Rectal smooth muscle tissue (tissue), 1 donor: ENCODE measurements around the gene VTI1A.
"Not testable (repeated sequence)": the region's sequence is repeated elsewhere in the genome, so short reads cannot be mapped to it uniquely, and the experiment has no call there.

Source experiments
- H3K27ac ChIP-seq: one replicate; pipeline ENCODE4 v1.7.0; 2013; ENCODE audit warnings: low read depth, low read length, inconsistent platforms
- H3K27me3 ChIP-seq: one replicate; pipeline ENCODE4 v1.7.0; 2013; ENCODE audit warnings: low read length; ENCODE audit not compliant: control insufficient read depth, insufficient read depth
- H3K36me3 ChIP-seq: one replicate; pipeline ENCODE4 v1.7.0; 2013; ENCODE audit warnings: low read length; ENCODE audit not compliant: control insufficient read depth, insufficient read depth
- H3K4me1 ChIP-seq: one replicate; pipeline ENCODE4 v1.7.0; 2013; ENCODE audit warnings: low read length; ENCODE audit not compliant: control insufficient read depth, insufficient read depth
- H3K4me3 ChIP-seq: one replicate; pipeline ENCODE4 v1.7.0; 2013; ENCODE audit warnings: low read length
- H3K9ac ChIP-seq: one replicate; pipeline ENCODE4 v1.7.0; 2013; ENCODE audit warnings: low read length

Gene VTI1A

DNA sequence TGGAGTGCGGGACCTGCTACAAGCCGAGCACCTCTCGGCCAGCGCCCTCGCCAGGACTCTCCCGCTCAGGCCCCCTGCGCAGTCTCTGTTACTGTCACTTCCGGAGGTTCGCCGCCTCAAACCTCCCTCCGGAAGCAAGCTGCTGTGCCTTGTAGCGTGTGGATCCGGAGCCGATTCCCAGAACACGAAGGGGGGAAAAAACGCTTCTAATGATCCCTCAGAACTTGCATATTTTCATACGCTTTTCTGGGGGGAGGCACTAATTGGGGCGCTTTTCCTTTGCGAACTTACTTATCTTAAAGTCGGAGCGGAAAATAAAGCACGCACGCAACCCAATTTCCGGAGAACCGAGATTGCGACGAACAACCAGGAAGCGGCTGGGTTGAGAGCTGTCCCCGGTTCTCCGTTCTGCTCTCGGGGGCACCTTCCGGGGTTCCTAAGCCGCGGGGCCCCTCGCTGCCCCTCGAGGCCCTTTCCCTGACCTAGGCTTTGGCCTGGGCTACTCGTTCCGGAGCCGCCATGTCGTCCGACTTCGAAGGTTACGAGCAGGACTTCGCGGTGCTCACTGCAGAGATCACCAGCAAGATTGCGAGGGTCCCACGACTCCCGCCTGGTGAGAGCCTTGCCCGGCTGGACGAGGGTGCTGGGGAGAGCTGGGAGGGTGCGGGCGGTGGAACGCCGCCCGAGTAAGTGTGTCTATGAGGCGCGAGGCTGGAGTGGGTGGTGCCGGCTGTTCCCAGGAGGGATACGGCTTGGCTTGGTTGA lies at the start of gene VTI1A, which contains the start of gene ZDHHC6:
Gene VTI1A (plus strand): TSS at position 361 of the 765 bp plus-strand sequence. CDS start 159 bp downstream, at position 520.
Gene ZDHHC6 (minus strand): TSS at position 60 of the 765 bp plus-strand sequence. CDS start 1,478 bp downstream, outside the sequence.
- H3K4me1 ChIP-seq, result peaks cover 11% of the 10 kb centered on the region
- no peaks in the 10 kb centered on the region for H3K27me3 ChIP-seq
- H3K9ac ChIP-seq, result peak within 1 kb of the TSS; percentile 95
- H3K27ac ChIP-seq, result peak within 1 kb of the TSS; percentile 89
- H3K36me3 ChIP-seq, result no peaks in the 10 kb centered on the region
- H3K4me3 ChIP-seq, result peak within 1 kb of the TSS; percentile 99

DNA sequence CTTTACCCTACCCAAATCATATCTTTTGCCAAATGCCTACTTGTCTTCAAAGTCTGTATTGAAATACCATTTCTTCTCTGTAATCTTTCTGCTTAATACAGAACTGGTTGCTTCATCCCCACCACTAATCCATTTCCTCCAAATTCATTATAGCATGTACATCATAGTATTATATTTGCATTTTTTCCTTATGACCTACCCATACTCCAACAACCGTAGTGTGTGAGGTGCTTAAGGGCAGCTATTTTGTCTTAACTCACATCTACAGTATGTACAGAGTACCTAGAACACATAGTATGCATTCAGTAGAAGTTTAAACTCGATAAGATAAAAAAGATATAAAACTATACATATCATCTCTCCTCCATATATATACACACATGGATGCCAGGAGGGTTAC lies 49.4 kb upstream of the VTI1A start:
- Histone ChIP-seq H3K36me3 (peaks cover 5% of the 10 kb centered on the region), H3K27ac (no peak overlapping the region), H3K4me3 (no peak overlapping the region), H3K27me3 (no peaks in the 10 kb centered on the region), H3K9ac (no peak overlapping the region), H3K4me1 (no peaks in the 10 kb centered on the region)

DNA sequence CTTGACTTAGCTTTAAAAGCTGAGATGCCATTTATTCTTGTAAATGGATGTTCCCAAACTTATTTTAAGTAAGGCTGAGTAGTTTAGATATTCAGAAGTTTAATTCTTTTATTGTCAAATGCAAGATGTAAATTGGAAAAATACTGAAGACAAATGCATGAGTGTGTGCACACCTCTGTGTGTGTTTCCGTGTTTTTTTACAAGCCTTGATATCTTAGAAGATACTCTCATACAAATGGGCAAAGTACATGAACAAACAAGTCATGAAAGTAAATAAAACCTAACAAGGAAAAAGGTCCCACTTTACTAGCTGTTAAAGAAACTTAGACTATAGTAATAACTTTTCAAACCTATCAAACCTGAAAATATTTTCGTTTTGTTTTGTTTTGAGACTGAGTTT lies 44.1 kb upstream of the VTI1A start:
- Histone ChIP-seq H3K27me3 (no peaks in the 10 kb centered on the region), H3K4me3 (no peak overlapping the region), H3K27ac (no peak overlapping the region), H3K36me3 (peaks cover 2% of the 10 kb centered on the region), H3K4me1 (no peaks in the 10 kb centered on the region), H3K9ac (no peak overlapping the region)

DNA sequence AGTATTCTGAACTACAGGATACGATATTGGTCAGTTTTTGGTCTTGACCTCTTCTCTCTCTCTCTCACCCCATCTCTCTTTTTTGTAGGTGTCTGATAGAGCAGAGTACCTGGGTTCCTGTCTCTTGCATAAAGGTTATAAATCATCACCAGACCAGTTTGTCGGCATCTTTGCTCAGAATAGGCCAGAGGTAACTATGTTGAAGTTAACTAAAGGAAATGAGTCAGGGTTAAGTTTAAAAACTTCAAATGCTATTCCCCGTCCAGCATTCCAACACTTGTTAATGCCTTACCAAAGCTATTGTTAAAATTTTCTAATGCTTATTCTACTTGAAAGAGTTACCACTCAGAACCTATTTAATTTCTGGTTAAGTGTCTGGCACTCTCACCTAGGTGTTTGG lies 42.4 kb upstream of the VTI1A start:
- no peak overlapping the region for H3K9ac ChIP-seq
- H3K36me3 ChIP-seq, result peaks cover 2% of the 10 kb centered on the region
- no peak overlapping the region for H3K27ac ChIP-seq
- no peaks in the 10 kb centered on the region for H3K4me1 ChIP-seq
- no peak overlapping the region for H3K4me3 ChIP-seq
- no peaks in the 10 kb centered on the region for H3K27me3 ChIP-seq

DNA sequence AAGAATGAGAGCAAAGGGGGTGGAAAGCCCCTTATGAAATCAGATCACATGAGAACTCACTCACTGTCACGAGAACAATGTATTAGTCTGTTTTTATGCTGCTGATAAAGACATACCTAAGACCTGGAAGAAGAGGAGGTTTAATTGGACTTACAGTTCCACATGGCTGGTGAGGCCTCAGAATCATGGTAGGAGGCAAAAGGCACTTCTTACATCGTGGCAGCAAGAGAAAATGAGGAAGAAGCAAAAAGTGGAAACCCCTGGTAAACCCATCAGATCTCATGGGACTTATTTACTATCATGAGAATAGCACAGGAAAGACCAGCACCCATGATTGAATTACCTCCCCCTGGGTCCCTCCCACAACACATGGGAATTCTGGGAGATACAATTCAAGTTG lies 40.2 kb upstream of the VTI1A start:
- not testable (repeated sequence) for H3K4me1 ChIP-seq, H3K27me3 ChIP-seq, H3K4me3 ChIP-seq, H3K27ac ChIP-seq, H3K36me3 ChIP-seq, H3K9ac ChIP-seq

DNA sequence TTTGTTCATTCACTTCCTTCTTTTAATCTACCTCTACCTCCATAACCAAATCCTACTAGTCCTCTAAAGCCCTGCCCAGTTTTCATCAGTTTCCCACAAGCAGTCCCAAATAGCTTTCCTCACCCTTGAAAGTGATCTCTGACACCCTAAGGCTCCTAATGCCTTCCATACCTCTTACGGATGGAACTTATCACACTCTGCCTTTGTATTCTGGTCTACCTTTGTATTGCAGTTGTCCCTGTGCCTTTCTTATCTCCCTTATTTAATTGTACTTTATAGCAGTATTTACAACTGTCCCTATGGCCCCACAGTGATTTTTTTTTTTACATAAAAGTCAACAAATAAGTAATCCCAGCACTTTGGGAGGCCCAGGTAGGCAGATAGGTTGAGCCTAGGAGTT lies 39.3 kb upstream of the VTI1A start:
- Histone ChIP-seq H3K4me3 (no peak overlapping the region), H3K4me1 (no peaks in the 10 kb centered on the region), H3K36me3 (peaks cover 10% of the 10 kb centered on the region), H3K9ac (no peak overlapping the region), H3K27ac (no peak overlapping the region), H3K27me3 (no peaks in the 10 kb centered on the region)

DNA sequence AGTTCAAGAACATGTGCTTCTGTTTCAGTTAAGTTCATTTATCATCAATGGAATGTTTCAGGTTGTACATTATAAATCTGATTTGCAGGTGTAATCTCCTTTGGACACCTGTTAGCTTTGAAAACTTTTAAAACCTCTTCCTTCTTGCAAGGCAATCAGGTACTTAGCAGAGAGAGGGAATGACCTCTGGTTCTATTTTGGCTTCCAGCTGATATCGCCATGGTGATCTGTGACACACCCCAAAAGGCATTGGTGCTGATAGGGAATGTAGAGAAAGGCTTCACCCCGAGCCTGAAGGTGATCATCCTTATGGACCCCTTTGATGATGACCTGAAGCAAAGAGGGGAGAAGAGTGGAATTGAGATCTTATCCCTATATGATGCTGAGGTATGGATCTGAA lies 37.7 kb upstream of the VTI1A start:
- Histone ChIP-seq H3K36me3 (peaks cover 15% of the 10 kb centered on the region), H3K4me3 (no peak overlapping the region), H3K9ac (no peak overlapping the region), H3K27me3 (no peaks in the 10 kb centered on the region), H3K27ac (no peak overlapping the region), H3K4me1 (no peaks in the 10 kb centered on the region)

DNA sequence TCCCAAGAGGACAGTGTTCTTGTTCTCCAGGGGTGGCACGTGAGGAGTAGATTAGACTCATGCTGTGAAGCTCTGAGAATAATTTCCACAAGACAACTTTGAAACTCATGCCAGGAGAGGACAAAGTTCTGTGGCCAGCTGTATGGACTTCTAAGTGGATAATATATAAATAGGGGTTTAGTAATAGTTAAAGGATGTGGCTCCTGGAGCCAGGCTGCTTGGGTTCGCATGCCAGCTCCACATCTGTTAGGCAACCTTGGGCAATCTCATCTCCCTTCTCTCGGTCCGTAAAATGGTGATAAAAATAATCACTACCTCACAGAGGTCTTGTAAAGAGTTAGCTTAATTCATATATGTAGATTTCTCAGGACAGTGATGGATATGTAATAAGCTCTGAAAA lies 37.3 kb upstream of the VTI1A start:
- H3K36me3 ChIP-seq, result peaks cover 15% of the 10 kb centered on the region
- H3K4me3 ChIP-seq, result no peak overlapping the region
- H3K27me3 ChIP-seq, result no peaks in the 10 kb centered on the region
- H3K9ac ChIP-seq, result no peak overlapping the region
- no peaks in the 10 kb centered on the region for H3K4me1 ChIP-seq
- no peak overlapping the region for H3K27ac ChIP-seq

DNA sequence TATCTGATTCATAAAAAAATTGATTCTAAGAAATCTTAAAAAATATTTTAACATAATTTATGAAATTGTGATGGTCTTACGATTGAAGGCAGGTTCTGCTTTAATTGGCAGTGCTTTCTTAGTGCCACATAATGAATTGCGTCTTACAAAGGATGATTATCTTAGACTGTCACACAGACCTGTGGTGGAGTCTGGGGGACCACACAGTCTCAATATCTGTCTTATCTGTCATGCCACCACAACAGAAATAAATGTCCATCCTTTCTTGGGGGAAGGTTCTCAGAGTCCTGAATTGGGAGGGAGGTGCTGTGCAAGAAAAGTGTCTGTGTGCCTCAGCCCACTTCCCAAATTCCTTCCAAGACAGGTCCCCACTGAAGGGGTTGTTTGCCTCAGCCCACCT lies 34.3 kb upstream of the VTI1A start:
- no peaks in the 10 kb centered on the region for H3K4me1 ChIP-seq
- peaks cover 13% of the 10 kb centered on the region for H3K36me3 ChIP-seq
- H3K27me3 ChIP-seq, result no peaks in the 10 kb centered on the region
- H3K9ac ChIP-seq, result no peak overlapping the region
- H3K4me3 ChIP-seq, result no peak overlapping the region
- H3K27ac ChIP-seq, result no peak overlapping the region

DNA sequence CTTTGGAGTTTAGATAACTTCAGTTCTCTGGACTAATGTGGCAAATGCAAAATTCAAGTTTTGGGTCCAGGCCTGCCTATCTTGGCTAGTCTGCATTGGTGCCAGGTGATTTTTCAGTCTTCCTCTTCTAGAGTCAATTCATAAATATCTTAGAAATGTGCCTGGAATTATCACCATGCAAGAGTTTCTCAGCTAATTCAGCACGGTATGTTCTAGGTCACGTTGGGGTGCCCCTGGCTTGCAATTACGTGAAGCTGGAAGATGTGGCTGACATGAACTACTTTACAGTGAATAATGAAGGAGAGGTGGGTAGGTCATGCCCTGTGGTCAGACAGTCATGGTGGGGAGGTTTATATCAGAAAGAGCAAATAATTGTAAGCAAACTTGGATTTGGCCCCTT lies 25.3 kb upstream of the VTI1A start:
- Histone ChIP-seq H3K36me3 (peaks cover 15% of the 10 kb centered on the region), H3K4me3 (no peak overlapping the region), H3K27me3 (no peaks in the 10 kb centered on the region), H3K9ac (no peak overlapping the region), H3K27ac (no peak overlapping the region), H3K4me1 (no peaks in the 10 kb centered on the region)

DNA sequence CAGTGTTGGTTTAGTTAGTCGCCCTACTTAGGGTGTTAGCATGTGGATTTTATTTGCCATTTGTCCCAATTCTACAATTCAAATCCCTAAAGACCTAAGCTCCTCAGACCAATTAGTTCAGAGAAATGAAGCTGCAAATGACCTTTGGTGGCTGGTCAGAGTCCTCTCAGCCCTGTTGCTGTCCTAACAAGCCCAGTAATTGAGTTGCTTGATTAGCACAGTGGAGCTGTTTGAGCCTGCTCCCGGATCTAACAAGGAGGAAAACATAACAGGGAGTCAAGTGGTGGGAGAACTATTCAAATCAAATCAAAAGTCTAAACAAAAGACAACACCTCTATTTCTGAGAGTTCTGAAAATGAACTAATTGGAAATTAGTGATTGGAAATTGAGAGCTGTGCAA lies 22.4 kb upstream of the VTI1A start:
- no peak overlapping the region for H3K27ac ChIP-seq
- no peaks in the 10 kb centered on the region for H3K27me3 ChIP-seq
- no peak overlapping the region for H3K4me3 ChIP-seq
- no peaks in the 10 kb centered on the region for H3K4me1 ChIP-seq
- H3K9ac ChIP-seq, result no peak overlapping the region
- H3K36me3 ChIP-seq, result peaks cover 15% of the 10 kb centered on the region

DNA sequence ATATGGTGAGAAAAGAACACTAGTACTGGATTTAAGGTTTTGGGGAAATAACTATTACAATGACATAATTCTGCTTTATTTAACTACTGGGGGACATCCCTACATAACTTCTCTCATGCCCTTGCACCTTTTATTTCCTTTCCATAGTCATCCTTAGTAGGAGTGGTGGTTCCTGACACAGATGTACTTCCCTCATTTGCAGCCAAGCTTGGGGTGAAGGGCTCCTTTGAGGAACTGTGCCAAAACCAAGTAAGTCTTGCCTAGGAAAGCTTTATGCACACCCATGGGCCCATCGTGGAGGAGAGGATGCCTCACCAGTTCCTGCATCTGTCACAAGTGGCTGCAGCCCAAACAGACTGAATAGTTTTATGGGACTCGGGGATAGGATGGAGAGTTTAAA lies 20.9 kb upstream of the VTI1A start:
- H3K27ac ChIP-seq, result no peak overlapping the region
- H3K9ac ChIP-seq, result no peak overlapping the region
- H3K27me3 ChIP-seq, result no peaks in the 10 kb centered on the region
- peaks cover 20% of the 10 kb centered on the region for H3K36me3 ChIP-seq
- H3K4me3 ChIP-seq, result no peak overlapping the region
- H3K4me1 ChIP-seq, result no peaks in the 10 kb centered on the region

DNA sequence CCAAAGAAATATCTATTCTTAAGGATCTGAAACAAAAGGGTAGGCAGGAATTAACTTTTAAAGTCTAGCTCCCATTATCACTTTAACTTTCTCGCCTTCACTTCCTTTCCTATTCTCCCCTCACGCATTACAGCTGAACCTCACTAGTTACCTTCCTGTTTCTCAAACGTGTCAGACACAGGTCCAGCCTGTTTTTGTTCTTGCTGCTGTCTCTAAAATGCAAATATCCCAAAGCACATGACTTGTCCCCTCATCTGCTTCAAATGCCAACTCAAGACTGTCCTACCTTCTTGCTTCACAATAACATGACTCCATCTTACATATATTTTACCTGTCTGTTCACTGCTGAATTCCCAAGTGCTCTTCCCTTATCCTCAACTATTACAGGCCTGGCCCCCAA lies 17.9 kb upstream of the VTI1A start:
- no peak overlapping the region for H3K4me3 ChIP-seq
- H3K27me3 ChIP-seq, result no peaks in the 10 kb centered on the region
- H3K36me3 ChIP-seq, result peaks cover 9% of the 10 kb centered on the region
- no peaks in the 10 kb centered on the region for H3K4me1 ChIP-seq
- no peak overlapping the region for H3K27ac ChIP-seq
- no peak overlapping the region for H3K9ac ChIP-seq
